NCI-H1436 (cell line): Measurements from ENCODE around the gene UBE2N.

Experiments
- DNase-seq: peaks from one replicate; lab custom pipeline; 2025; lab: John Stamatoyannopoulos, UW

The UBE2N gene

GRCh38 chr12:93441617-93442410 is at the start of gene UBE2N:
Gene UBE2N (minus strand): TSS chr12:93441947. CDS start chr12:93441884, 63 bp downstream.
- DNase-seq: peak; percentile 95

GRCh38 chr12:93484315-93484981 is 42.7 kb upstream of the UBE2N start:
- DNase-seq: no peak

GRCh38 chr12:93483151-93483807 is 41.5 kb upstream of the UBE2N start:
- DNase-seq: no peak

- no peak for DNase-seq
These were observed 41.0 kb upstream of the UBE2N start for GRCh38 chr12:93482721-93483120.

- no peak for DNase-seq
These were observed 34.8 kb upstream of the UBE2N start for GRCh38 chr12:93476555-93476954.

- DNase-seq: no peak
These were observed 27.6 kb upstream of the UBE2N start for GRCh38 chr12:93469386-93469785.

GRCh38 chr12:93468008-93468371 is 26.2 kb upstream of the UBE2N start:
- no peak for DNase-seq

GRCh38 chr12:93467351-93468007 is 25.7 kb upstream of the UBE2N start, which contains the start of gene MRPL42:
Gene MRPL42 (plus strand): TSS chr12:93467514. CDS start chr12:93469286, 1,772 bp downstream.
- peak; percentile 83 for DNase-seq

- no peak for DNase-seq
These were observed 25.0 kb upstream of the UBE2N start for GRCh38 chr12:93466625-93467350.

GRCh38 chr12:93465841-93466240 is 24.1 kb upstream of the UBE2N start:
- no peak for DNase-seq

- no peak for DNase-seq
These were observed 19.8 kb upstream of the UBE2N start for GRCh38 chr12:93461503-93461902.

- no peak for DNase-seq
These were observed 19.2 kb upstream of the UBE2N start for GRCh38 chr12:93460902-93461301.

GRCh38 chr12:93460003-93460402 is 18.3 kb upstream of the UBE2N start:
- DNase-seq: no peak

- DNase-seq: no peak
These were observed 17.4 kb upstream of the UBE2N start for GRCh38 chr12:93459097-93459496.

- DNase-seq: no peak
These were observed 14.3 kb upstream of the UBE2N start for GRCh38 chr12:93456077-93456476.

- no peak for DNase-seq
These were observed 11.9 kb upstream of the UBE2N start for GRCh38 chr12:93453633-93454032.

GRCh38 chr12:93451423-93452158 is 9.8 kb upstream of the UBE2N start:
- no peak for DNase-seq

GRCh38 chr12:93449277-93449676 is 7.5 kb upstream of the UBE2N start:
- no peak for DNase-seq

- no peak for DNase-seq
These were observed 7.0 kb upstream of the UBE2N start for GRCh38 chr12:93448796-93449195.

GRCh38 chr12:93447555-93448290 is 6.0 kb upstream of the UBE2N start:
- peak; percentile 3 for DNase-seq
